A673 (cell line): ENCODE results near the gene CYTH3. TPM values are rescaled to one million over a fixed set of nuclear protein-coding genes. Genes with fewer than 3 reads are reported as not detected.
A peak's percentile ranks its signal among the peaks of the same experiment; 100 is the strongest.
"Not testable (repeated sequence)": the region's sequence is repeated elsewhere in the genome, so short reads cannot be mapped to it uniquely, and the experiment has no call there.

Experiments used
- BruUV-seq: library from RNA; stranded (reverse); fragments of 400-500 nt; replicated peaks from 2 replicates; lab custom pipeline; 2021; lab: Mats Ljungman, UMichigan
- CTCF ChIA-PET: fragments of 300-600 bp; sonication (Branson Sonifier 250); formaldehyde crosslinking; loops from one replicate; lab custom pipeline; 2022; ENCODE audit warnings: antibody characterized with exemption; lab: Charles Lee
- POLR2A ChIA-PET: fragments of 300-600 bp; sonication (Branson Sonifier 250); formaldehyde crosslinking; loops from one replicate; lab custom pipeline; 2022; ENCODE audit warnings: antibody characterized with exemption; ENCODE audit not compliant: low non-redundant PET; lab: Charles Lee
- DNase-seq: peaks from one replicate; pipeline ENCODE4 v3.0.0-alpha.2; 2015; ENCODE audit warnings: low spot score
- H3K27ac ChIP-seq: fragments of 200-600 bp; sonication (generic); 2 replicates; pipeline ENCODE4 v1.5.1; 2016; ENCODE audit warnings: mixed run types, low read depth, mild to moderate bottlenecking, mixed read lengths, antibody characterized with exemption, low read length; ENCODE audit not compliant: poor library complexity, severe bottlenecking
- H3K27me3 ChIP-seq: fragments of 200-600 bp; sonication (generic); replicated peaks from 2 replicates; pipeline ENCODE4 v1.6.1; 2017; ENCODE audit warnings: mixed run types, low read depth, mild to moderate bottlenecking, mixed read lengths, antibody characterized with exemption, low read length; ENCODE audit not compliant: insufficient read depth, poor library complexity
- H3K36me3 ChIP-seq: fragments of 200-600 bp; sonication (generic); 2 replicates; pipeline ENCODE4 v1.6.1; 2016; ENCODE audit warnings: mixed run types, mild to moderate bottlenecking, mixed read lengths, antibody characterized with exemption, low read length; ENCODE audit not compliant: insufficient read depth, poor library complexity, severe bottlenecking
- H3K4me1 ChIP-seq: fragments of 200-600 bp; sonication (generic); 2 replicates; pipeline ENCODE4 v1.6.1; 2017; ENCODE audit warnings: mixed run types, mild to moderate bottlenecking, mixed read lengths, antibody characterized with exemption, low read length; ENCODE audit not compliant: insufficient read depth, poor library complexity, severe bottlenecking
- H3K4me3 ChIP-seq: fragments of 200-600 bp; sonication (generic); 2 replicates; pipeline ENCODE4 v1.5.1; 2016; ENCODE audit warnings: low read depth, mixed run types, mild to moderate bottlenecking, mixed read lengths, low read length; ENCODE audit not compliant: poor library complexity, severe bottlenecking
- H3K9me3 ChIP-seq: fragments of 200-600 bp; sonication (generic); 2 replicates; pipeline ENCODE4 v1.6.1; 2016; ENCODE audit warnings: mixed run types, low read depth, mild to moderate bottlenecking, mixed read lengths, antibody characterized with exemption, low read length; ENCODE audit not compliant: poor library complexity, severe bottlenecking
- EZH2 ChIP-seq: fragments of 200-600 bp; sonication (generic); IDR thresholded peaks from 2 replicates; pipeline ENCODE4 v1.6.1; 2017; ENCODE audit warnings: borderline replicate concordance, low read depth, mild to moderate bottlenecking, mixed read lengths, antibody characterized with exemption, low read length; ENCODE audit not compliant: poor library complexity, severe bottlenecking
- intact Hi-C: fragments of 100-400 bp; cut with micrococcal nuclease; formaldehyde crosslinking; loops from one replicate; pipeline ENCODE4 v1.10.0; 2022; ENCODE audit not compliant: unreplicated experiment
- total RNA-seq: library from RNA; stranded (reverse); gene quantifications from 2 replicates; pipeline ENCODE4 v1.2.3, GENCODE V29; 2021
- TF ChIP-seq, protein P1 (sequence below): fragments of 300-800, 200-600 bp; sonication (generic); conservative IDR thresholded peaks from 2 replicates; pipeline ENCODE4 v1.5.1; 2017; ENCODE audit warnings: low read depth, mild to moderate bottlenecking, antibody characterized with exemption, low read length, moderate library complexity, mixed read lengths

Gene CYTH3
- total RNA-seq, 1 experiment from 2014 or later, result 20.2 TPM

DNA sequence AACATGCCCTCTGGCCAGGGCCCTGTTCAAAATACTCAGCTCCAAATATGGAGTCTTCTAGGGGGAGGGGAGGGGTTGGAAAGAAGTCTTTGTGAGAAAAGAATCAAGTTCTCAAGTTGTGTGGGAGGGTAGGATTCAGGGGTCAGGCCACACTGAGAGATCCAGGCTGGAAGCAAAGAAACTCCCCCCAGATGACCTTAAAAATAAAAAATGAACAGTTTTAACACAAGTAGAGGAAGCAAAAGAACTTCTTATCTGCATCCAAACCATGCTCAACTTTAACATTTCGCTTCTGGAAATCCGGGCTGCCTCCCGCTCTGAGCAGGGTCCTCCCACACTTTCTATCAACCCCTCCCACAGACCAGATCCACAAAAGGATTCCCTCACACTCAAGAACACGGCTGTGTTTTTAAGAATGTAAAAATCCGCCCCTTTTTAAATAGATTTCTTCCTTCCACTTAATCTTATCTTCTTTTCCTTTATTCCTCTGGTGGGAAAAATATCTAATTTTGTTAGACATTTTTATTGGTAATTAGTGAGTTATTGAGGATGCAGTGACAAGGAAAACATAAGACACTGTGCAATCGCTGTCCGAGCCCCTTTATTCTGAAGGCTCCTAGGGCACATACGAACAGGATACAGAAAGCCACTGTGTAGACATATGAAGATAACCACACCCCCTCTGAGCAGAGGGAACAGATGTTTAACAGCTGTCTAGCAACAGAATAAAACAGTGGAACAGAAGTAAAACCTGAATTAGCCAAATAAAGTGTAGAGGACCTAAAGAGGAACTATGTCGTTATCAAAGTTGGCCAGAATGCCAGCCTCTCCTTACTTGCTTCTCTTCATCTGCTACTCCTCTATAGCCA is 43.8 kb downstream of the CYTH3 start:
- peak overlapping the region; percentile 73 for H3K27ac ChIP-seq

GRCh38 chr7:6227294-6227846 is 45.1 kb downstream of the CYTH3 start:
- Histone ChIP-seq H3K4me3 (no peak overlapping the region), H3K27ac (peak overlapping the region; percentile 73), H3K9me3 (no peaks in the 10 kb centered on the region), H3K4me1 (peaks cover 58% of the 10 kb centered on the region), H3K27me3 (no peaks in the 10 kb centered on the region), H3K36me3 (no peaks in the 10 kb centered on the region)
- CTCF ChIA-PET, result no interaction called here
- TF ChIP-seq, protein P1, sequence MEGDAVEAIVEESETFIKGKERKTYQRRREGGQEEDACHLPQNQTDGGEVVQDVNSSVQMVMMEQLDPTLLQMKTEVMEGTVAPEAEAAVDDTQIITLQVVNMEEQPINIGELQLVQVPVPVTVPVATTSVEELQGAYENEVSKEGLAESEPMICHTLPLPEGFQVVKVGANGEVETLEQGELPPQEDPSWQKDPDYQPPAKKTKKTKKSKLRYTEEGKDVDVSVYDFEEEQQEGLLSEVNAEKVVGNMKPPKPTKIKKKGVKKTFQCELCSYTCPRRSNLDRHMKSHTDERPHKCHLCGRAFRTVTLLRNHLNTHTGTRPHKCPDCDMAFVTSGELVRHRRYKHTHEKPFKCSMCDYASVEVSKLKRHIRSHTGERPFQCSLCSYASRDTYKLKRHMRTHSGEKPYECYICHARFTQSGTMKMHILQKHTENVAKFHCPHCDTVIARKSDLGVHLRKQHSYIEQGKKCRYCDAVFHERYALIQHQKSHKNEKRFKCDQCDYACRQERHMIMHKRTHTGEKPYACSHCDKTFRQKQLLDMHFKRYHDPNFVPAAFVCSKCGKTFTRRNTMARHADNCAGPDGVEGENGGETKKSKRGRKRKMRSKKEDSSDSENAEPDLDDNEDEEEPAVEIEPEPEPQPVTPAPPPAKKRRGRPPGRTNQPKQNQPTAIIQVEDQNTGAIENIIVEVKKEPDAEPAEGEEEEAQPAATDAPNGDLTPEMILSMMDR, result no peak
- TF ChIP-seq EZH2, result no peak
- peak; percentile 76 for DNase-seq
- intact Hi-C loops, result no loop called here
- POLR2A ChIA-PET, result no interaction called here
- BruUV-seq, result no TSS peak

More for the DNA sequence above, 43.8 kb downstream of the CYTH3 start:
- peak; percentile 66 for DNase-seq
- intact Hi-C loops, result no loop called here
- ChIA-PET CTCF (interaction anchor here (0.7 to 0.8 kb wide), 2 partner anchors 173 to 202 kb away, joined by 4 to 5 read pairs; no protein-coding TSS in a partner anchor), POLR2A (no interaction called here)
- no peak for TF ChIP-seq EZH2
- TF ChIP-seq, protein P1, result no peak
- no peaks in the 10 kb centered on the region for H3K27me3 ChIP-seq
- no peaks in the 10 kb centered on the region for H3K36me3 ChIP-seq
- H3K4me3 ChIP-seq, result peak overlapping the region; percentile 15
- peaks cover 58% of the 10 kb centered on the region for H3K4me1 ChIP-seq
- no TSS peak for BruUV-seq
- H3K9me3 ChIP-seq, result no peaks in the 10 kb centered on the region

DNA sequence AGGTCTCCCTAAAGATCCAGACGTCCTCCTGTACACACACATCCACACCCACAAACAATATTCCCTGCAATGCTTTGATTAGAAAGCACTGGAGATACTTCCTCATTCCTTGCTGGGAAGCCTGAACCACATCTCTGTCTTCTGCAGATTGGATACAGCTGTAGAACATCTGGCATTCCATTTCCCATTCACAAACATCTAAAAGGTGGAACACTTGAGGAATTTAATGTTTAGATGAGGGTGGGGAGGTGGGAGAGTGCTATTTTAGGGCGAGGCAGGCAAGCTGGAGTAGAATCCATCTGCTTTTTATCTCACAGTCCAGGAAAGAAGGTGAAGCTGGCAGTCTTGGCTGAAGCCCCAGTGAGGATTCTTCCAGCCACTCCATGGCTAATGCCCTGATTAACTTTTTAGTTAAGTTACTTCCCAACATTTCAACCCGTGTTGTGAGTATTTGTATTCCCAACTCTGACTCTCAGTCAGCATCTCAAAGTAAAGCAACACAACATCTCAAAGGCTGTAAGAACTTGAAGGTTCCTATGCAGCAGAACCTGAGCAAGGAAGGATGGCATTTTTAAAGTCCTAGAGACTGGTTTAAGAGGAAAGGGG is 46.1 kb downstream of the CYTH3 start:
- Histone ChIP-seq H3K36me3 (no peaks in the 10 kb centered on the region), H3K4me3 (no peak overlapping the region), H3K27ac (peak overlapping the region; percentile 73), H3K27me3 (no peaks in the 10 kb centered on the region), H3K9me3 (no peaks in the 10 kb centered on the region), H3K4me1 (peaks cover 55% of the 10 kb centered on the region)
- TF ChIP-seq, protein P1, result no peak
- TF ChIP-seq EZH2, result no peak
- POLR2A ChIA-PET, result no interaction called here
- BruUV-seq, result no TSS peak
- DNase-seq, result peak; percentile 31
- CTCF ChIA-PET, result no interaction called here
- intact Hi-C loops, result no loop called here

DNA sequence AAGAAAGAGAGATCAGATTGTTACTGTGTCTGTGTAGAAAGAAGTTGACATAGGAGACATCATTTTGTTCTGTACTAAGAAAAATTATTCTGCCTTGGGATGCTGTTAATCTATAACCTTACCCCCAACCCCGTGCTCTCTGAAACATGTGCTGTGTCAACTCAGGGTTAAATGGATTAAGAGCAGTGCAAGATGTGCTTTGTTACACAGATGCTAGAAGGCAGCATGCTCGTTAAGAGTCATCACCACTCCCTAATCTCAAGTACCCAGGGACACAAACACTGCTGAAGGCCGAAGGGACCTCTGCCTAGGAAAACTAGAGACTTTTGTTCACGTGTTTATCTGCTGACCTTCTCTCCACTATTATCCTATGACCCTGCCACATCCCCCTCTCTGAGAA is 49.0 kb downstream of the CYTH3 start:
- POLR2A ChIA-PET, H3K27me3 ChIP-seq, CTCF ChIA-PET, intact Hi-C loops, H3K4me3 ChIP-seq, H3K36me3 ChIP-seq, H3K9me3 ChIP-seq, DNase-seq, H3K27ac ChIP-seq, BruUV-seq: not testable (repeated sequence)
- H3K4me1 ChIP-seq, result peaks cover 28% of the 10 kb centered on the region

GRCh38 chr7:6223010-6223409 is 49.4 kb downstream of the CYTH3 start:
- peaks cover 24% of the 10 kb centered on the region for H3K4me1 ChIP-seq
- POLR2A ChIA-PET, H3K4me3 ChIP-seq, H3K27ac ChIP-seq, CTCF ChIA-PET, intact Hi-C loops, H3K27me3 ChIP-seq, H3K36me3 ChIP-seq, DNase-seq, BruUV-seq, H3K9me3 ChIP-seq: not testable (repeated sequence)
